AG09309 (cell line): ENCODE results near the gene FLOT2.
A peak's percentile ranks its signal among the peaks of the same experiment; 100 is the strongest.
"Not testable (repeated sequence)": the region's sequence is repeated elsewhere in the genome, so short reads cannot be mapped to it uniquely, and the experiment has no call there.

Experiments used
- DNase-seq: peaks from one replicate; pipeline ENCODE4 v3.0.0-alpha.2; 2010; ENCODE audit warnings: low read depth
- H3K4me3 ChIP-seq: 2 replicates; pipeline ENCODE4 v1.5.1; 2011; ENCODE audit warnings: mild to moderate bottlenecking, low read depth, low read length, moderate library complexity; ENCODE audit not compliant: control insufficient read depth
- TF ChIP-seq, protein P1 (sequence below): IDR thresholded peaks from 2 replicates; pipeline ENCODE4 v1.5.1; 2011; ENCODE audit warnings: mild to moderate bottlenecking, low read depth, low read length, inconsistent platforms; ENCODE audit not compliant: insufficient read depth, control insufficient read depth; ENCODE audit errors: missing control alignments

Gene FLOT2

DNA sequence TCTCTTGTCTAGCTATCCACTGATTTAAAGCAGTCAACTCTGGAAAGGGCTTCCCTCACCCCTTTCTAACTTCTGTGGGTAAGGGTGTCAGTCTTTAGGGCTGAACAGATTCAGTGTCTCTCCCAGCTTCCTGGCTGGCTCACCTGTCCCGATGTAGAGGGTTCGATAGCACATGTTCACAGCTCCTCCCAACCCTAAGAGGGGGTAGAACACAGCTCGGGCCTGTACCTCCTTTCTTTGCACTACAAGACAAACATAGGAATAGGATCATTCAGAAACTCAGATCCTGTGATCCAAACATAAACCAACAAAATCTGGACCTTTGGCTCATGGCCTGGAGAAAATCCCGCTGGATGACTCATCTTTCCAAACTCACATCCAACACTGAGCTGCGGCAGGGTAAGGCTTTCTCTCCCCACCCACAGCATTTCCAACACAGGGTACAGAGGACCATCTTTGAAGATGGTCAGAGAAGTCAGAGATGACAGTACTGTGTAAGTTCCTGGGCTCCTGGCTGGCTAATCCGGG lies 11.2 kb upstream of the FLOT2 start:
- no peak for DNase-seq
- TF ChIP-seq, protein P1, sequence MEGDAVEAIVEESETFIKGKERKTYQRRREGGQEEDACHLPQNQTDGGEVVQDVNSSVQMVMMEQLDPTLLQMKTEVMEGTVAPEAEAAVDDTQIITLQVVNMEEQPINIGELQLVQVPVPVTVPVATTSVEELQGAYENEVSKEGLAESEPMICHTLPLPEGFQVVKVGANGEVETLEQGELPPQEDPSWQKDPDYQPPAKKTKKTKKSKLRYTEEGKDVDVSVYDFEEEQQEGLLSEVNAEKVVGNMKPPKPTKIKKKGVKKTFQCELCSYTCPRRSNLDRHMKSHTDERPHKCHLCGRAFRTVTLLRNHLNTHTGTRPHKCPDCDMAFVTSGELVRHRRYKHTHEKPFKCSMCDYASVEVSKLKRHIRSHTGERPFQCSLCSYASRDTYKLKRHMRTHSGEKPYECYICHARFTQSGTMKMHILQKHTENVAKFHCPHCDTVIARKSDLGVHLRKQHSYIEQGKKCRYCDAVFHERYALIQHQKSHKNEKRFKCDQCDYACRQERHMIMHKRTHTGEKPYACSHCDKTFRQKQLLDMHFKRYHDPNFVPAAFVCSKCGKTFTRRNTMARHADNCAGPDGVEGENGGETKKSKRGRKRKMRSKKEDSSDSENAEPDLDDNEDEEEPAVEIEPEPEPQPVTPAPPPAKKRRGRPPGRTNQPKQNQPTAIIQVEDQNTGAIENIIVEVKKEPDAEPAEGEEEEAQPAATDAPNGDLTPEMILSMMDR, result no peak
- no peak overlapping the region for H3K4me3 ChIP-seq

DNA sequence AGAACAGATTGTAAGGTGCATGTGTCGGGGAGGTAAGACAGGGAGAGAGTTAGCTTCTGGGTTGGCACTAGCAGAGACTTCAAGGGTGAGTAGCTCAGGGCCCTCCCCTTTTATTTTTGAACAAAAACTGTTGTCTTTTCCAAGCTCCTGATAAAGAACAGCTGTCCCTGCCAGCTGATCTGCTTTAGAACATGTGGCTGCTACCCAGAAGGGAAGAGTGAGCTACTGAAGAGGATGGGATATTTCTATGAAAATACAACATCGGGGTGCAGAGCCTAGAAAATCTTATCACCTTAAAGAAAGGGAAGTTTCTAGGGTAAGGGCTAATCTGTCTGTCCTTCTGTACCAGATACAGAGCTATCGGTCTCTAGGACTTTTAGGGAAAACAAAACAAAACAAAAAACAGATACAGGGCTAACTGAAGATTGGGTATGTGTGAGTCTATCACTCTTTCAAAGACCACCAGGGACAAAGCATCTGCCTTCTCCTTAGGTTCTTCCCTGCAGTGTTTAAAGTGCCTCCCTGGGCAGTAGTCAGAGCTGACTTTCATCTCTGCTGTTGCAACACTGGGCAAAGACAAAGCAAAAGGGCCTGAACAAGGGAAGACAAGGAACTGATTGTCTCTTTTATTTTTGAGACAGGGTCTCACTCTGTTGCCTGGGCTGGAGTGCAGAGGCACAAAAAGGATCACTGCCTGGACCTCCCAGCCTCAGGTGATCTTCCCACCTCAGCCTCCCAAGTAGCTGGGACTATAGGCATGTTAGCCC lies 10.4 kb upstream of the FLOT2 start:
- no peak for DNase-seq

DNA sequence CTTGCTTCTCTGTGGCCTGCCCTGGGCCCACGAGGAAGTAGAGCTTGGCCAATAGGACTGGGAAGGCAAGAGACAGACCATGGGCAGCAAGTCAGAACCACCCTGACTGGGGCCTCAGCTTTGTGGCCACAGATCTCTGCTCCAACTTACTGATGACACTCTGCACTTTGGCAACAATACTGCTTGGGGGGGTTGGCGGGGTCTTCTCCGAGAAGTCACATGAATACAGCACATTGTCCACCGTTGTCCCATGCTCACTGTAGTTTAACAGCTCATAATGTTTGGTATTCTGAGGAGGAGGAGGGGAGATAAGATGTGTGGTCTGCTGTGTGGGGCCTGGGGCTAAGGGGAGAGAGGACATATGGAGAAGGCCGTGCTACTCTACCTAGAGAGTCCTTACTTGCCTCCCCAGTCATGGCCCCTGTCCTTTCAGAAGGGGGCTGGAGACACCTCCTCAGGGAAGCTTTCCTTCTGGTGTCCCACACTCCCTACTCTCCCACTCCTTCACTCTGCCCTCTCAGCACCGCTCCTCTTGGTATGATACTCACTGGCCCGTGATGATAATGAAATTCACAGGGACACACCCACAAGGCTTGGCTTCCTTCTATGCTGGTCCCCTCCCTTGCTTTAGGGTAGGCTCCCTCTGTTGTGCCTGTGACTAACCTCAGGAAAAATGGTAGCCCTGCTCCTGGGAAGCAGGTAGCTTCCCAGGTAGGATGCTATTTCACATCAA lies 9.3 kb upstream of the FLOT2 start:
- TF ChIP-seq, protein P1, result no peak
- DNase-seq, result no peak

More for the DNA sequence above, 10.4 kb upstream of the FLOT2 start:
- TF ChIP-seq, protein P1, result no peak
- H3K4me3 ChIP-seq, result no peak overlapping the region

DNA sequence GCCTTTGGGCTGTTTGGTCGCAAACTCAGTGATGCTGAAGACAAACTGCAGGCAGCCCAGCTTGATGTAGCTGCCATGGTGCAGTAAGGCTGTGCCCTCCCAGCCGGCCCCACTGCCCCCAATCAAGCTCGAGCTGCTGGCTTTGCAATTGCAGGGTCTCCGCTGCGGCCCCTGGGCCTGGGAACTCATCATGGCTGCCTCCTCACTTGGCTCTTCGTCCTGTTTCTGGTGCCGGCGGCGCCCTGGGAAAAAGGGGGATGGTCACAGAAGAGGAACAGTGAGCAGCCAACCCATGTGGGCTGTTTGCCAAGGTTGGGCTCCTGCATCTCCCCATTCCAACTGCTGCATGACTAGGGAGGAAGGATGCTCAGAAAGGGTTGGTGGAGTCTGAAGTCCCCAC lies 8.7 kb upstream of the FLOT2 start:
- H3K4me3 ChIP-seq, result no peak overlapping the region
- TF ChIP-seq, protein P1, result no peak
- no peak for DNase-seq

More for the DNA sequence above, 9.3 kb upstream of the FLOT2 start:
- H3K4me3 ChIP-seq, result no peak overlapping the region

DNA sequence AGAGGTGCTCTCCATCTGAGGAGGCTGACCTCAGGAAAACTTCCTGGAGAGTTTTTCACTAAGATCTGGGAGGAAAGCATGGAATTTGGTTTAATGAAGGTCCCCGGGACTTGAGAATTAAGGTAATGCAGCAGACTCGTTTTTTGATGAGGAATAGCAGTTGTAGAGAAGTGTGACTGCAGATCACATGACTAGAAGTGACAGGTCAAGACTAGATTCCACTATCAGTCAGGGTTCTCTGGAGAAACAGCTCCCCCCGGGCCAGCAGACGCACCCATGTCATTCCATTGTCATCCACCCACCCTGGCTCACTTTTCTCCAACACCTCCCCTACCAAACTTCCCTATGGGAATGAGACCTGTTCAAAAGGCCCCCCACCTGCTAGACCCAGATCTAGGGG lies 7.3 kb upstream of the FLOT2 start:
- no peak for DNase-seq
- H3K4me3 ChIP-seq, result no peak overlapping the region
- TF ChIP-seq, protein P1, result no peak

DNA sequence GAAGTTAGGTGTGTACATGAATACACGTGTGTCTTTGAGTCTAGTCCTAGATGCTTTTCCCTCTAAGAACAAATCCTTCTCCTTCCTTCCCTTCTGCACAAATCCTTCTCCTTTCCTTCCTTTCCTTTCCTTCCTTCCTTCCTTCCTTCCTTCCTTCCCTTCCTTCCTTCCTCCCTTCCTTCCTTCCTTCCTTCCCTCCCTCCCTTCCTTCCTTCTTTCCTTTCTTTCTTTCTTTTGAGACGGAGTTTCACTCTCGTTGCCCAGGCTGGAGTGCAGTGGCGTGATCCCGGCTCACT lies 6.0 kb upstream of the FLOT2 start:
- H3K4me3 ChIP-seq, result not testable (repeated sequence)

DNA sequence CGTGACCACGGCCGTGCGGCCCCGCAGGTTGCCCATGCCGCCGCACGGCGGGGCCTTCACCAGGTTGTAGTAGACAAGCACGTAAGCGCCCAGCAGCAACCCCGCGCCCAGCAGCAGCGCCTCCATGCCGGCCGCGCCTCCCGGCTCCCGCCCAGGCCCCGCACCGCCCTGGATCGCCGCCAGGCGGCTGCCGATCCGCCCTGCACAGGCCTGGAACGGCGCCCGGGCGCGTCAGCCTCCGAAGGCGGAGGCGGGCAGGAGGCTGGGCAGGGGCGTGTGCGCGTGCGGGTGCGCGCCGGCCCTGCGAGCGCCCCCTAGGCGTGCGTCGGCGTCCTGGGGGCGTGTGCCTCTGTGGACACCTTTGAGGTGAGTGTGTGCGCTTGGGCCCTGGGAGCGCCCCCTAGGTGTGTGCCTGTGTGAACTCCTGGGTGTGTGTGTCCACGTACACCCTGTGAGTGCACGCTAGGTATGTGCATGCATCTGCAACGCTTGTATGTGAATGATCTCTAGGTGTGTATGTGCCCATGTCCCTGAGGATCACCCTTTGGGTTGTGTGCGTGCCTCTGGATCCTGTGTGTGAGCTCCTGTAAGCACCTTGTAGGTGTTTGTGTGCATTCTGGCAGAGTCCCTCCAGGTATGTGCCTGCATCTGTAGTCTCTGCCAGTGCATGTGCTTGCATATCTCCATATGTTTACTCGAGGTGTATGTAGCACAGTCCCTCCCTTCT lies 5.4 kb upstream of the FLOT2 start, which contains the start of gene DHRS13:
DHRS13 (minus strand) TSS at position 261 of the 727 bp plus-strand sequence; CDS start at position 126, 135 bp downstream.
- no peak for DNase-seq
- TF ChIP-seq, protein P1, result peak; percentile 59

More for the DNA sequence above, 6.0 kb upstream of the FLOT2 start:
- not testable (repeated sequence) for DNase-seq

More for the DNA sequence above, 5.4 kb upstream of the FLOT2 start, which contains the start of gene DHRS13:
- peak within 1 kb of the TSS; percentile 42 for H3K4me3 ChIP-seq
